GM23338 (cell line): ENCODE measurements around the gene DLST.

Experiments used
- CREB1 ChIP-seq: fragments of 250-450 bp; sonication (Bioruptor Pico); IDR thresholded peaks from 2 replicates; pipeline ENCODE4 v1.5.0; 2020; ENCODE audit warnings: low read depth, mild to moderate bottlenecking, moderate library complexity
- EZH2 ChIP-seq: fragments of 200-600 bp; sonication (generic); IDR thresholded peaks from one replicate; pipeline ENCODE4 v1.8.0; 2017; ENCODE audit warnings: antibody characterized with exemption, mild to moderate bottlenecking, low read depth; ENCODE audit not compliant: unreplicated experiment
- EZH2phosphoT487 ChIP-seq: fragments of 200-600 bp; sonication (generic); IDR thresholded peaks from one replicate; pipeline ENCODE4 v1.8.1; 2018; ENCODE audit warnings: antibody characterized with exemption; ENCODE audit not compliant: unreplicated experiment
- JUNB ChIP-seq: IDR thresholded peaks from one replicate; pipeline ENCODE4 v1.6.1; 2016; ENCODE audit warnings: antibody characterized with exemption; ENCODE audit not compliant: unreplicated experiment
- POLR2AphosphoS5 ChIP-seq: IDR thresholded peaks from 2 replicates; pipeline ENCODE4 v1.6.1; 2016; ENCODE audit warnings: antibody characterized with exemption, low read depth
- TF ChIP-seq, protein P1 (sequence below), 2 experiments: fragments of 200-600 bp in 1 of 2; sonication (generic) in 1 of 2; conservative IDR thresholded peaks; 2 replicates each; pipeline versions ENCODE4 v1.5.1 to v1.6.1; 2016 to 2017; ENCODE audit warnings: antibody characterized with exemption in 2 of 2, low read depth in 2 of 2, mild to moderate bottlenecking in 2 of 2, moderate library complexity in 1 of 2
- TF ChIP-seq, protein P2 (sequence below): IDR thresholded peaks from one replicate; pipeline ENCODE4 v1.6.1; 2018; ENCODE audit warnings: antibody characterized with exemption; ENCODE audit not compliant: unreplicated experiment

DNA sequence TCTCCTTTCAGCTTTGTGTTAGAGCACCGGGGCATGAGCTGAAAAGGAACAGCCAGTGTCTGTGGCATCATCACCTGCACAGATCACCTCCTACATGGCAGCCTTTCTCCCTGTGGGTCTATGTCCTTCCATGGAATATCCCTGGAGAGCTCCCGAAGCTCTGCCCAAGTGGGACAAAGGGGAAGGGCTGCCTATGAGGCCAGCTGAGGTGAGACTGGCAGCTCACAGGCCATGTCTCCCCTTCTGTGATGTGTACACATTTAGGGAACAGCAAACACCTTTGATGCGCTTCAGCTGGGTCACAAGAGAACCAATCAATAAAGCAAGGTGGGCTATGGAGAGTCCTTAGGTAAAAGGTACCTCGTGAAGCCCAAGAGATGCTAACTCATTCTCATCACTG lies 9.9 kb upstream of the DLST start:
- TF ChIP-seq, protein P1, sequence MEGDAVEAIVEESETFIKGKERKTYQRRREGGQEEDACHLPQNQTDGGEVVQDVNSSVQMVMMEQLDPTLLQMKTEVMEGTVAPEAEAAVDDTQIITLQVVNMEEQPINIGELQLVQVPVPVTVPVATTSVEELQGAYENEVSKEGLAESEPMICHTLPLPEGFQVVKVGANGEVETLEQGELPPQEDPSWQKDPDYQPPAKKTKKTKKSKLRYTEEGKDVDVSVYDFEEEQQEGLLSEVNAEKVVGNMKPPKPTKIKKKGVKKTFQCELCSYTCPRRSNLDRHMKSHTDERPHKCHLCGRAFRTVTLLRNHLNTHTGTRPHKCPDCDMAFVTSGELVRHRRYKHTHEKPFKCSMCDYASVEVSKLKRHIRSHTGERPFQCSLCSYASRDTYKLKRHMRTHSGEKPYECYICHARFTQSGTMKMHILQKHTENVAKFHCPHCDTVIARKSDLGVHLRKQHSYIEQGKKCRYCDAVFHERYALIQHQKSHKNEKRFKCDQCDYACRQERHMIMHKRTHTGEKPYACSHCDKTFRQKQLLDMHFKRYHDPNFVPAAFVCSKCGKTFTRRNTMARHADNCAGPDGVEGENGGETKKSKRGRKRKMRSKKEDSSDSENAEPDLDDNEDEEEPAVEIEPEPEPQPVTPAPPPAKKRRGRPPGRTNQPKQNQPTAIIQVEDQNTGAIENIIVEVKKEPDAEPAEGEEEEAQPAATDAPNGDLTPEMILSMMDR (conservative IDR thresholded peaks at IDR 0.05; ENCODE audit: low read depth in 2 of 2): no peak
- TF ChIP-seq EZH2phosphoT487: no peak
- TF ChIP-seq, protein P2, sequence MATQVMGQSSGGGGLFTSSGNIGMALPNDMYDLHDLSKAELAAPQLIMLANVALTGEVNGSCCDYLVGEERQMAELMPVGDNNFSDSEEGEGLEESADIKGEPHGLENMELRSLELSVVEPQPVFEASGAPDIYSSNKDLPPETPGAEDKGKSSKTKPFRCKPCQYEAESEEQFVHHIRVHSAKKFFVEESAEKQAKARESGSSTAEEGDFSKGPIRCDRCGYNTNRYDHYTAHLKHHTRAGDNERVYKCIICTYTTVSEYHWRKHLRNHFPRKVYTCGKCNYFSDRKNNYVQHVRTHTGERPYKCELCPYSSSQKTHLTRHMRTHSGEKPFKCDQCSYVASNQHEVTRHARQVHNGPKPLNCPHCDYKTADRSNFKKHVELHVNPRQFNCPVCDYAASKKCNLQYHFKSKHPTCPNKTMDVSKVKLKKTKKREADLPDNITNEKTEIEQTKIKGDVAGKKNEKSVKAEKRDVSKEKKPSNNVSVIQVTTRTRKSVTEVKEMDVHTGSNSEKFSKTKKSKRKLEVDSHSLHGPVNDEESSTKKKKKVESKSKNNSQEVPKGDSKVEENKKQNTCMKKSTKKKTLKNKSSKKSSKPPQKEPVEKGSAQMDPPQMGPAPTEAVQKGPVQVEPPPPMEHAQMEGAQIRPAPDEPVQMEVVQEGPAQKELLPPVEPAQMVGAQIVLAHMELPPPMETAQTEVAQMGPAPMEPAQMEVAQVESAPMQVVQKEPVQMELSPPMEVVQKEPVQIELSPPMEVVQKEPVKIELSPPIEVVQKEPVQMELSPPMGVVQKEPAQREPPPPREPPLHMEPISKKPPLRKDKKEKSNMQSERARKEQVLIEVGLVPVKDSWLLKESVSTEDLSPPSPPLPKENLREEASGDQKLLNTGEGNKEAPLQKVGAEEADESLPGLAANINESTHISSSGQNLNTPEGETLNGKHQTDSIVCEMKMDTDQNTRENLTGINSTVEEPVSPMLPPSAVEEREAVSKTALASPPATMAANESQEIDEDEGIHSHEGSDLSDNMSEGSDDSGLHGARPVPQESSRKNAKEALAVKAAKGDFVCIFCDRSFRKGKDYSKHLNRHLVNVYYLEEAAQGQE: no peak
- no peak for TF ChIP-seq POLR2AphosphoS5
- no peak for TF ChIP-seq EZH2
- TF ChIP-seq CREB1 (CRISPR knock-in tag): no peak
- no peak for TF ChIP-seq JUNB
